GM13976 (cell line): ENCODE results near the gene DNM1.
"Not testable (repeated sequence)": the region's sequence is repeated elsewhere in the genome, so short reads cannot be mapped to it uniquely, and the experiment has no call there.

Experiments used
- DNase-seq: peaks from one replicate; pipeline ENCODE4 v3.0.0; 2012; ENCODE audit warnings: low spot score
- in situ Hi-C: fragments of 300-500 bp; cut with MboI; formaldehyde crosslinking; loops from one replicate; pipeline ENCODE4 v1.12.0; 2022; ENCODE audit warnings: low sequenced_read_pairs, mixed read lengths, inconsistent platforms; ENCODE audit not compliant: unreplicated experiment
- TF ChIP-seq, protein P1 (sequence below): IDR thresholded peaks from 2 replicates; pipeline ENCODE4 v1.5.1; 2012; ENCODE audit warnings: borderline replicate concordance, mild to moderate bottlenecking; ENCODE audit not compliant: insufficient read depth; ENCODE audit errors: extremely low read depth, missing control alignments, control extremely low read depth

DNM1 gene

GRCh38 chr9:128276574-128277270 lies 73.5 kb downstream of the DNM1 start:
- TF ChIP-seq, protein P1, sequence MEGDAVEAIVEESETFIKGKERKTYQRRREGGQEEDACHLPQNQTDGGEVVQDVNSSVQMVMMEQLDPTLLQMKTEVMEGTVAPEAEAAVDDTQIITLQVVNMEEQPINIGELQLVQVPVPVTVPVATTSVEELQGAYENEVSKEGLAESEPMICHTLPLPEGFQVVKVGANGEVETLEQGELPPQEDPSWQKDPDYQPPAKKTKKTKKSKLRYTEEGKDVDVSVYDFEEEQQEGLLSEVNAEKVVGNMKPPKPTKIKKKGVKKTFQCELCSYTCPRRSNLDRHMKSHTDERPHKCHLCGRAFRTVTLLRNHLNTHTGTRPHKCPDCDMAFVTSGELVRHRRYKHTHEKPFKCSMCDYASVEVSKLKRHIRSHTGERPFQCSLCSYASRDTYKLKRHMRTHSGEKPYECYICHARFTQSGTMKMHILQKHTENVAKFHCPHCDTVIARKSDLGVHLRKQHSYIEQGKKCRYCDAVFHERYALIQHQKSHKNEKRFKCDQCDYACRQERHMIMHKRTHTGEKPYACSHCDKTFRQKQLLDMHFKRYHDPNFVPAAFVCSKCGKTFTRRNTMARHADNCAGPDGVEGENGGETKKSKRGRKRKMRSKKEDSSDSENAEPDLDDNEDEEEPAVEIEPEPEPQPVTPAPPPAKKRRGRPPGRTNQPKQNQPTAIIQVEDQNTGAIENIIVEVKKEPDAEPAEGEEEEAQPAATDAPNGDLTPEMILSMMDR, result no peak
- in situ Hi-C loops, result no loop called here
- DNase-seq, result no peak

DNA sequence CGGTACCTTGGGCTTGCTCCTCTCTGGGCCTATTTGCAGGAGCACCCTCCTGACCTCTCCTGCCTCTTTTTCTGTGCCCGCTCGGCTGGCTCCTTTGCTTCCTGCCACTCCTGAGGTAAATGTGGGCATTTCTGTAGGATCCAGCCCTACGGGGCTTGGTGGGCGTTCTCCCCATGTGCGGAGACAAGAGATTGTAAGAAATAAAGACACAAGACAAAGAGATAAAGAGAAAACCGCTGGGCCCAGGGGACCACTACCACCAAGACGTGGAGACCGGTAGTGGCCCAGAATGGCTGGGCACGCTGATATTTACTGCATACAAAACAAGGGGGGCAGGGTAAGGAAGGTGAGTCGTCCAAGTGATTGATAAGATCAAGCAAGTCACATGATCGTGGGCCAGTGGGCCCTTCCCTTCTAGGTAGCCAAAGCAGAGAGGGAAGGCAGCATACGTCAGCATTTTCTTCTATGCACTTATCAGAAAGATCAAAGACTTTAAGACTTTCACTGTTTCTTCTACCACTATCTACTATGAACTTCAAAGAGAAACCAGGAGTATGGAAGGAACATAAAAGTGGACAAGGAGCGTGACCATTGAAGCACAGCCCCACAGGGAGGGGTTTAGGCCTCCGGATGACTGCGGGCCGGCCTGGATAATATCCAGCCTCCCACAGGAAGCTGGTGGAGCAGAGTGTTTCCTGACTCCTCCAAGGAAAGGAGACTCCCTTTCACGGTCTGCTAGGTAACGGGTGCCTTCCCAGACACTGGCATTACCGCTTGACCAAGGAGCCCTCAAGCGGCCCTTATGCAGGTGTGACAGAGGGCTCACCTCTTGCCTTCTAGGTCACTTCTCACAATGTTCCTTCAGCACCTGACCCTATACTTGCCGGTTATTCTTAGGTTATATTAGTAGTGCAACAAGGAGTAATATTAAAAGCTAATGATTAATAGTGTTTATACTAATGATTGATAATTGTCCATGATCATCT lies 76.2 kb downstream of the DNM1 start:
- DNase-seq, in situ Hi-C loops: not testable (repeated sequence)

- no peak for DNase-seq
- in situ Hi-C loops, result no loop called here
- TF ChIP-seq, protein P1, result no peak
Measured at GRCh38 chr9:128280084-128280622, 77.0 kb downstream of the DNM1 start.

DNA sequence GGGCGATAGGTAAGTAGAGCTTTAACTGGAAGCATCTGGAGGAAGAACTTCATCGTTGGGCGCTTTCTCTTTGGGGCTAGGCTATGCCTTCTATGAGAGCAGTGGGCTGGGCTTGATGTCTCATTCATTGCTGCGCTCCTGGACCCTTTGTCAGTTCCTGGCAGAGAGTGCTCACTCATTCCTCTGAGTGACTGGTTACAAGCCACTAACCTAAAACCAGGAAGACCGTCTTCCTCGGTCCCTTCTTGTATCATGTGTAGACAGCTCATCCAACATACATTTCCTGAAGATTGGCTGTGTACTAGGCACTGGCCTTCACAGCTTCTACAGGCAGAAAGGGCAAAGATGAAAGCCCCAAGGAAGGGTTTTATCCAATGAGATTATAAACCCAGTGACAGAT lies 79.3 kb downstream of the DNM1 start:
- TF ChIP-seq, protein P1, result no peak
- in situ Hi-C loops, result no loop called here
- no peak for DNase-seq

DNA sequence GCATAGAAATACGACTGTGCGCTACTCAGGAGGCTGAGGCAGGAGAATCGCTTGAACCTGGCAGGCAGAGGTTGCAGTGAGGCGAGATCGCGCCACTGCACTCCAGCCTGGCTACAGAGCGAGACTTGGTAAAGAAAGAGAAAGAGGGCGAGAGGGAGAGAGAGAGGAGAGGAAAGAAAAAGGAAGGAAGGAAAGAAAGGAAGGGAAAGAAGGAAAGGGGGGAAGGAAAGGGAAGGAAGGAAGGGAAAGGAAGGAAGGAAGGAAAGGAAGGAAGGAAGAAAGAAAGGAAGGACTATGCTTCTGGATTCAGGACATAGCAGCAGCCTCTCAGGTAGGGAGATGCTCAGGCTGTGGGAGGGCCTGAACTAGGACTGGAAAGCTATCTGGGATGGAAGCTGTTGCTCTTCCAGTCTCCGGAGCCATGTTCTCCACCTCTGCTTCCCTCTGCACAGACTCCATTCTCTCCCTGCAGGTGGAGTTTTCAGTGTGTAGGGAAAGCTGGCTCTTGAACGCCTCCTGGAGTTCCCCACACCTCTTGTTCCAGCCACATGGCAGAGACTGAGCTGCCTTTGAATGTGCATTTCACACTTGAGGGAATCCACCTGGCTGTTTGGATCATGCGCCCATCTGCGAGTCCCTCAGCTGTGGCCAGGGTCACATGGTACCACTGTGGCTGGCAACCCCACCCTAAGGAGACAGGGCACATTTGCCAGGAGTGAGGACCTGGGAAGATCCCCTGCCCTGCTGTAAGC lies 82.0 kb downstream of the DNM1 start:
- TF ChIP-seq, protein P1, result no peak
- in situ Hi-C loops, result no loop called here
- peak; percentile 6 for DNase-seq

DNA sequence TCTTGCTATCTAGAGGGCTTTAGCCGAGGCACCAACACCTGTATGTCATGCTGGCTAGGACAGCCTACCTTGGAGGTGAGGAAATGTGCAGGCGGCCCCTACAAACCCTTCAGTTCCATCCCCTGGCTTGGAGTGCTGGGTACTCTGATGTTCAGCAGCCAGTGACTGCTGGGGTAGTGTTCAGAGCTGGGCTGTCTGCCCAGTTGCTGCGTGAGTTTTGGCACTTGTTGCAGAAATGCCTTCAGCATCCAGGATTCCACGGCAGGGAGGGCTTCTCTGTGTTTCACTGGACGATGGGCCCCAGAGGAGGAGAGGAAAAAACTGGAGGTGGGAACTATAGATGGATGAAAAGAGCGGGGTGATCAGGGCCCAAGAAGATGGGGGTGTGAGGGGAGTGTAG lies 83.3 kb downstream of the DNM1 start:
- TF ChIP-seq, protein P1, result no peak
- in situ Hi-C loops, result no loop called here
- no peak for DNase-seq
